ENCODE data around the gene SIX2.

DNA sequence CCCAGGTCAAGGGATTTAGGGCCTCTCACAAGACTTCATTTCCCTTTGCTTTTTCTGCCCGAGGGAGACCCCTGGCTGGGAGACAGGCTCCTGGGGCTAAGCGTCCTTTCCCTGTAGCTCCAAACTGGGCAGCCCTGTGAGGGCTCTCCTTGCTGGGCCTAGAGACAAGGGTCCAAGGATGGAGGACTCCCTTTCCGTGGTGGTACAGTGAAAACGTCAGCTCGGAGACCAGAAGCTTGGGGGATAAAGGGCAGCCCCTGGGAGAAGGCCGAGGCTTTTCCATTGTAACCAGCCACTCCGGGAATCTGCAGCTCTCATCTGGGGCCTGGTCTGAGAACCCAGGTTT is 2.3 kb downstream of the SIX2 start:
- TF ChIP-seq CTCF (IDR thresholded peaks at IDR 0.05) (no peak), EZH2 (IDR thresholded peaks at IDR 0.05) (no peak)

Measured in neural progenitor cell (in vitro differentiated cells).